GM19043 (cell line): ENCODE data around the gene TIMM22.
"Not testable (repeated sequence)": the region's sequence is repeated elsewhere in the genome, so short reads cannot be mapped to it uniquely, and the experiment has no call there.

ENCODE experiments used
- ATAC-seq: cut with Tn5 transposase; IDR thresholded peaks from one replicate; pipeline ENCODE4 v1.9.1; 2021; ENCODE audit warnings: low read depth; ENCODE audit not compliant: unreplicated experiment

Gene TIMM22

DNA sequence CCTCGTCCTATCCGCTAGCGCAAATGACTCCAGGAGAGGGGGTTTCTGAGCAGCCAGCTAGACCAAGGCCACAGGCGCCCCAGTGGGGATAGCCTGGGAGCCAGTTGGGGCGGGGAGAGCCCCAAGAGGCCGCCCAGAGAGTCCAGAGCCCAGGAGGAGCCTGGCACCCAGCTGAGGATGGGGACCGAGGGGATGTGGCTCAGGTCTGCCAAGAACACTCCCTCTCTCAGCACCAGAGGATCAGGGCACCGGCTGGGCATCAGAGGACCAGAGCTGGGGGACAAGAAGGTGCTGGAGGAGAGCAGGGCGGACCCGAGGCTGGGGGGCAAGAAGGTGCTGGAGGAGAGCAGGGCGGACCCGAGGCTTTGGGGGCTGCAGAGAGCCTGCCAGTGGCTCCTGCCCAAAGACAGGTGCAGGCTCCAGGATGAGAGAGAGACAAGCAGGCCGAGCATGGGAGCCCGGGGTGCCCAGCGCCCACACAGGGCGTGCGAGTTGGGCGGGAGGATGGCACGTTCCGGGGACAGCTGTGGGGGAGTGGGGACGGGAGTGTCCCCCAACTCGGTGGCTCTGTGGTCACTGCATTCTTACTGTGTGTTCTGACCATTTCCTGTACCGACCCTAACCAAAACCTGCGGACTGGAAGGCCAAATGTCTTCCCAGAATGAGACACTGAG lies 39.4 kb downstream of the TIMM22 start:
- no peak for ATAC-seq

DNA sequence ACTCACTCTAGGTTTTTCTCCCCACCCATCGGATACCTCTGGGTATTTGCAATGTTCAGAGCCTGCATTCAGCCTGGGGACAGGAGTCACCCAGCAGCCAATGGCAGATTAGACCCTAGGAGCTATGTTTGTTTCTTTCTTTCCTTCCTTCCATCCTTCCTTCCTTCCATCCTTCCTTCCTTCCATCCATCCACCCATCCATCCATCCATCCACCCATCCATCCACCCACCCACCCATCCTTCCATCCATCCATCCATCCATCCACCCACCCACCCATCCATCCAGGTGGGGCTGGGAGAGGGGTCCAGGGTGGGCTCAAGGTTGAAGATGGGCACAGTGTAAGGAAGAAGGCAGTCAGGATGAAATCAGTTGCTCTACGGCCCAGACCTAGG lies 39.9 kb downstream of the TIMM22 start:
- ATAC-seq: no peak

DNA sequence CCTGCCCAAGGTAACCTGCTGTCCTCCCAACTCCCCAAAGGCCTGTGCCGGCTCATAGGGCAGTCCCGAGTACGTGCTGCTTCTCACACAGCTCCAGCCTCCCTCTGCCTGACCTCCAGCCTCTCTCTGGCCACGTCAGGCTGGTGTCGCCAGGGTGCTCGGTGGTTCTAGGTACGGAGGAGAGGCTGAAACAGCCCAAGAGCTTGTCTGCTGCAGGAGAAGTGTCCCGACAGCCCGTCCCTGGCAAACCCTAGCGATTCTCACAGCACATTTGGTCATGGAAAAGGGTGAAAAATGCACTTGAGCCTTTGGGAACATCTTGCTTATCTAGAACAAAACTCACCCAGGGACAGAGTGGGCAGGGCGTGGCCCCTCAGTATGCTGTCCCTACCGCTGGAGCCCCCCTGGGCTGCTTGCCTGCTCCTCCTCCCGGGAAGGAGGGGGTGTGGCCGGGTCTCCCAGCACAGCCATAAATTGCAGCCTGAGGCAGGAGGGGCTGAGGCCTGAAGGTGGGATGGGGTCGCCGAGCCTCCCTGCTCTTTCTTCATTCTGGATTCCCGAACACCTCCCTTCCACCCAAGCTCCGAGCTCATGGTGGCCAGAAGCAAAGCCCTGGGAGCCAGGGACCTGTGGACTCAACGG lies 40.4 kb downstream of the TIMM22 start:
- ATAC-seq: no peak

DNA sequence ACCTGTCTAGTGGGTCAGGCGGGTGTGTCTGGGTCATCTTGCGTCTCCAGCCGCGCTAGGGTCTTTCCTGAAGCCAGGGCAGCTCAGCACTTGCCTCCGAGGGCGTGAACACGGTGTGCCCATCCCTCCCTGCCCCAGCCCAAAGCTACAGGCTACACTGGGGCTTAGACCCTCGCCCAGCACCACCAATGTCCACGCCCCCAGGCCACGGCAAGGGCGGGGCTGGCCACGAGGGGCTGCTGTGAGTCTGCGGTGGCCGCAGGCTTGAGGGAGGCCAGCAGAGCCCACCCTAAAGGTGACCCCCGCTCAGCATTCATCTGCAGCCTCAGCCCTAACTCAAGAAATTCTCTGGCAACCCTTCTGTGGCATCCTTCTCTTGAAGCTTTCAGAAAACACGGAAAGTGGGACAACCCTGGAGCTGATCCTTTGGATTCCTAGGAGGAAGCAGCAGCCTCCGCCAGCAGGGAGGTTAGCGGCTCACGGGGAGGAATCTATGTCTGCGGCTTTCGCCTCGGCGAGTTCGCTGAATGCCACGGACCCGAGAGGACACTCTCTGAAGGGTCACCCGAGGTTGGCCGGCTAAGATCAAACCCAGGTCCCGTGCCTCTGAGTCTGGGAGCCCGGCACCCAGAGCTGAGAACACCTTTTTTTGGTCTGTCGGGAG lies 41.7 kb downstream of the TIMM22 start:
- no peak for ATAC-seq

DNA sequence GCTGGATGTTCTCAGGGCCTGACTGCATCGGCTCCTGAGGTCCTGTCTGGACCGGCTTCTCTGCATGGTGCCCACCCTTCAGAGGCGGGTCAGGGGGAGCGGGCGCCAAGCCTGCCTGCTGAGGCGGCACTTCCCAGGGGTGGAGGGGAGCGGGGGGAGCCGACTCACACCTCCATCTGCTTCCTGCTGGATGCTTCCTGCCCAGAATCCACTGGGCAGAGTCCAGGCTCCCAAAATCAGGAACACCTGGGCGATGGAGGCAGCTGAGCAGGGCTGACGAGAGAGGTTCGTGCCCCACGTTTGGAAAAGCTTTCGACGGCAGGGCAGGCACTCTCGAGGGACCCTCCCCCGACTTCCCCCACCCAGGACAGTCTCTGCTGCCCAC lies 42.2 kb downstream of the TIMM22 start:
- ATAC-seq: no peak

DNA sequence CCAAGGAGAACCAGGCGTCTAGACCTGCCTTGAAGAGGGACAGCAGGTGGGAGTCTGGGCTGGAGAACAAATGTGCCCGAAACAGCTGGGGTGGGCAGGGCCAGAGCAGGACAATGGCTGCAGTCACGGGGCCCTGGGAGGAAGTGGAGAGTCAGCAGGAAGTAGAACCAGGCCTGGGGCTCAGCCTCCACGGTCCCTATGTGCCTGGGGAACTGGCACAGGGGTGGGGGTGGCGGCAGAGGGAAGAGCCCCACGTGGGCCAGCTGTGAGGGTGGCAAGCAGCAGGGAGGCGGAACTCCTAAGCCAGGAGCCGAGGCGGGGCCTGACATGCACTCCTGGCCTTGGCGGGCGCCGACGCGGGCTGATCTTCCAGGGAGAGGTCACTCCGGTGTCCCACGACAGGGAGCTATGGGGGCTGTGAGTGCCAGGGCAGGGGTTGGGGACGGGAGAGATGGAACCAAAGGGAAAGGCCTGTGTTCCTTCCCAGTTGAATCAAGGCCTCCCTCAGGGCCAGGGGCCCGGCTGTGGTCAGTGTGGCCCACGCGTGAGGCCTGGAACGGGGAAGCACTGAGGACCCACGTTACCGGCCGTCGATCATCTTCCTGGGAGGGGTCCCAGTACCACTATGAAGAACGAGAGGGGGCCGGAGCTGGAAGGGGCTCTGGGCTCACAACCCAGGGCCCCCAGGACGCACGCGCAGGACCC lies 42.7 kb downstream of the TIMM22 start:
- no peak for ATAC-seq

DNA sequence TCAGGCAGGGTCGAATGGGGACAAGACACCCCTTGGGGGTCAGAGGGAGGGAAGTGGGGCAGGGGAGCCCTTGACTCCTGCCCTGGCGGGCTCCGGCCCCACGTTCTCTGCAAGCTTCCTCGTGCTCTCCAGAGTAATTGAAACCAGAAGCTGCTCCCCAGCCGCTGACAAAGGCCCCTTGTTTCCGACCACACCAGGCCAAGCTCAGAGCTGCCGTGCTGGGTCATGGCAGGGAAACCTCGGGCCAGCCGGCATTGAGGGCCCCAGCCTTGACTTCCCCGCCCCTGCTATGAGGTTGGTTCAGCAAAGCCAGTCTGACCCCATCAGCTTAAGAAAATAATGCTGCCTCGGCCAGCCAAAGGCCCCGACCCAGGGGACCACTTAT lies 43.3 kb downstream of the TIMM22 start:
- ATAC-seq: no peak

DNA sequence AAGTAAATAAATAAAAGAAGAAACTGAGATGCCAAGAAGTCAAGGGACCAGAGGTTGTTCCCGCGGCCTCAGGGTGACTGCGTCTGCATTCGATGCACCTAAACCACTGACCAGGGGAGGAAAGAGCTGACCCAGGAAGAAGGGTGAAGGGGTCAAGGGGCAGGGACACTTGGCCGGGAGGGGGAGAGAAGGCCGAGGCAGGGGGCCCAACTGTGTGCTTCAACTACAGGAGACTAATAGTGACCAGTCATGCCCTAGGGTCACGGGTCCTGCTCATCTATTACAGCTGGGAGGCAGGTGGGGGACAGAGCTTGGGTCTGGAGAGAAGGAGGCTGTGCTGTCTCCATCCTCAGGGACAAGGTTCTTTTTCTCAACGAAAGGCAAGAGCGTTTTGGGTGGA lies 44.8 kb downstream of the TIMM22 start:
- no peak for ATAC-seq

DNA sequence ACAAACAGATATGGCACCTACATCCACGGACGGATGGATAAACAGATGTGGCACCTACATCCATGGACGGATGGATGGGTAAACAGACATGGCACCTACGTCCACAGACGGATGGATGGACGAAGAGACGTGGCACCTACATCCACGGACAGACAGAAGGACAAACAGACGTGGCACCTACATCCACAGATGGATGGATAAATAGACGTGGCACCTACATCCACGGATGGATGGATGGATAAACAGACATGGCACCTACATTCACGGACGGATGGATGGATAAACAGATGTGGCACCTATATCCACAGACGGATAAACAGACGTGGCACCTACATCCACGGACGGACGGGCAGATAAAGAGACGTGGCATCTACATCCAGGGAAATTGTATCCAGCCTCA lies 45.6 kb downstream of the TIMM22 start:
- no peak for ATAC-seq

DNA sequence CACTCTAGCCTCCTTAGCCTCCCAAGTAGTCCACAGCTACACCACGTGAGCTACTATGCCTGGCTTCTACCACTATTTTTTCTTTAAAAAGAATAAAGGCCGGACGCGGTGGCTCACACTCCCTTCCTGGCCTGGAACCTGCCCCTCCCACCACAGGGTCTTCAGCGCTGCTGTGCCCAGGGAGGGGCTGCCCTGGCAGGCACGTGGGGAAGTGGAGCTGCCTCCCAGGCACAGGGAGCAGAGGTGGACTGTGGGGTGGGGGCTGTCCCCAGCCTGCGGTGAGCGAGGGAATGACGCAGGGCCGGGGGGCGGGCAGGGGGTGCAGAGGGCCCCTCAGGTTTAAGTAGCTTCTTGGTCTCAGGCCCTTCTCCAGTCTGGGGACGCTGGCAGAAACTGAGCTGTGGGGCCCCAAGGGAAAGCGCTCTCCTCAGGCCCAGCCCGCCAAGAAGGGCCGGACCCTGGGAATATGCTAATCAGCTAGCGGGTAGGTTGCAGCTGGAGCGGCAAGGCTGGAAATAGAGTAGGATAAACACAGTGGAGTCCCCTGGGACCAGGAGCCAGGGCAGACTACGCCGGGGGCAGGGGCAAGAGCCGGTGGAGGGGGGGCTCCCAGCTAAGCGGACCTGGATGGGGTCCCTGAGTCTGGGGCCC lies 46.8 kb downstream of the TIMM22 start:
- ATAC-seq: no peak

DNA sequence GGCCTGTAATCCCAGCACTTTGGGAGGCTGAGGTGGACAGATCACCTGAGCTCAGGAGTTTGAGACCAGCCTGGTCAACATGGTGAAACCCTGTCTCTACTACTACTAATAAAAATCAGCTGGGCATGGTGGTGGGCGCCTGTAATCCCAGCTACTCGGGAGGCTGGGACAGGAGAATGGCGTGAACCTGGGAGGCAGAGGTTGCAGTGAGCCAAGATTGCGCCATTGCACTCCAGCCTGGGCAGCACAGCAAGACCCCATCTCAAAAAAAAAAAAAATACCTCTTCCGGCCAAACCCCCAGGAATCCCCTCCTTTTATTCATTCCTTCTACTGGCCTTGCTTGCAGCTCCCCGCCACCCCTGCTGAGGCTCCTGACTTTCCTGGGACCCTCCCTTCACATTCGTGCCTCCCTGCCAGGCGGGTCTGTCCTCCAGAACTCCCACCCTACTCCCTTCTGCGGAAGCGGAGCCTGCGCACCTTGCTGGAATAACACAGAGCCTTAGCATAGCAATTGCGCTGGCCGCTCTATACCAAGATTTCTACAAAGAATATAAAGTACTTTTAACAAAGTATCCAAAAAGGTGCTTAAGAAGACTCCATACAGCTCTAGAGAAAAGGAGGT lies 47.6 kb downstream of the TIMM22 start:
- ATAC-seq: not testable (repeated sequence)

DNA sequence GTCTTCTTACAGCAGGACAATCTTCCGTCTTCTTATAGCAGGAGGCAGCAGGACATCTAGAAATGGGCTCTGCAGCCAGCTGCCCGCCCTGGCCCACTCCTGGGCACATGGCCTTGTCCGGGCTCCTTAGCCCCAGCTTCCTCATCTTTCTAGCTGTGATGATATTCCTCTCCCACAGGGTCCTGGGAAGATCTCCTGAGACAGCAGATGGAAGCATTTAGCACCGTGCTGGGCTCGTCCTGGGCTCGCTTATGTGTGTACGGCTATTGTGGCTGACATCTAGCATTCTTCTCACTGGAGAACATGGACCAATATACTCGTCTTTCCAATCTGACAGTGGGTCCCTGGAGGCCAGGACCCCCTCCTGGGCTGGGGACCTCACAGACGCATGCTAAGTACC lies 48.5 kb downstream of the TIMM22 start:
- ATAC-seq: no peak

DNA sequence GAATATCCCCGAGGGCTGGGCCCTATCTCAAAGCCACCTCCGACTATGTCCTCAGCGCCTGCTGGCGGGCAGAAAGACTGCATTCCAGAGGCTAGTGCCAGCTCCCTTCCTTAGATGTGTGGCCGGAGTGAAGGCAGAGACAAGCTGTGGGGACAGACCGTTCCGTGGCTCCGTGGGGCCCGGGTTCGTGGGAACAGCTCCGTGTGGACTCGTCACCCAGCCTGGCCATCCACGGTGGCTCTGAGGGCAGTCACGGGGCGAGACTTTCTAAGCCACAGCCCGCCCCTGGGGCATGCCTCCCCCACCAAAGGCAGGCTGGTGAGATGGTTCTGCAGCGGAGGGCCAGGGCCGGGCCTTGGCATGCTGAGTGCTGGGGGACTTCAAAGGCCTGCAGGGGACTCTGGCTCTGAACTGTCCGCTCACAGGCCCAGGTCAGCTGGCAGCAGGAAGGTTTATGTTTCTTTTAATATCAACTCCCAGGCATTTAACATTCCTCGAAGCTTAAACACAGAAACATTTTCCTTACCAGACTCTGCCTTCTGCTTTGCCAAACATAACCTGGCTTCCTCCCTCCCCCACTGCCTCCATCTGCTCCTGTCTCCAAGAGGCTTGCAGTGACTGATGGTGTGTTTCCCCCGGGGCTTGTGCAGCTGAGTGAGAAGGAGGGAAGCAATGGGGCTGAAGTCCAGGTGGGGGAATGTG lies 50.4 kb downstream of the TIMM22 start:
- ATAC-seq: no peak

DNA sequence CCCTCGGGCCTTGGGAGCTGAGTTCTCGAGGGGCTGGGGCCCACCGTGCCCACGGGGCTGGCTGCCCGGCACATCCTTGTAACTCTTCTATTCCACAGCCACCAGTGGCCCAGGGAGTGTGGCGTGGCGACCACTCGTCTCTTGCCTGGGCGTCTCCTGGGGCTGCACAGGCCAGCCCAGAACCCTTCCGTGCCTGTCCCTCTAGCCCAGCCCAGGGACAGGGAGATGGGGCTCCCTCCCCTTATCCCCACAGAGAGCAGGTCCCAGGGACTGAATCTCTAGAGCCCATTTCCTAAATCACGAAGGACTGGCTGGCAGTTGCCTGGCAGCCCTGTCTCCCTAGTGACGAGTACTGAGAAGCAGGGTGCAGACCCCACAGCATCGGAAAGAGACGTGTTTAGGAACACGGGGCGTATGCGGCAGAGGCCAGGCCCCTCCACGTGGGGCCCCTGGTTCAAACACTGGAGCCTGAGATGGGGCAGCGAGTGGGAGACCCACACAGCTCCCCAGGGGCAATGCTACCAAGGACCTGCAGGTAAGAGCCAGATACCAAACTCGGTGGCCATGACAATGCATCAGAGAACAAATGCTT lies 51.0 kb downstream of the TIMM22 start:
- ATAC-seq: no peak

DNA sequence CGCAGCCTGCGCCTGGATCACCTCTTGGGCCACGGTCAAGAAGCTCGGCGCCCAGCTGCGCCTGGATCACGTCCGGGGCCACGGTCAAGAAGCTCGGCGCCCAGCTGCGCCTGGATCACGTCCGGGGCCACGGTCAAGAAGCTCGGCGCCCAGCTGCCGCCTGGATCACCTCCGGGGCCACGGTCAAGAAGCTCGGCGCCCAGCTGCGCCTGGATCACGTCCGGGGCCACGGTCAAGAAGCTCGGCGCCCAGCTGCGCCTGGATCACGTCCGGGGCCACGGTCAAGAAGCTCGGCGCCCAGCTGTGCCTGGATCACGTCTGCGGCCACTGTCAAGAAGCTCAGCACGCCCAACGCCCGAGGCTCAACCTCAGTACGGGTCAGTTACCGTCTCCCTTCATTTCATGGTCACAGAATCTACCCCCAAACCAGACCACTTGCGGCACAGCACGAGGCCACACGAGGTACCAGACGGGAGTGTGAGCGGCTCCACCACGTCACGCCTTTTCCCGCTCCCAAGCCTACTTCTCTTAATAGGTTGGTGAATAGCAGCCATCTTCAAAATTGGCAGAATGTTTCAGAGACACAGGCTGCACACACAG lies 51.7 kb downstream of the TIMM22 start:
- ATAC-seq: not testable (repeated sequence)

DNA sequence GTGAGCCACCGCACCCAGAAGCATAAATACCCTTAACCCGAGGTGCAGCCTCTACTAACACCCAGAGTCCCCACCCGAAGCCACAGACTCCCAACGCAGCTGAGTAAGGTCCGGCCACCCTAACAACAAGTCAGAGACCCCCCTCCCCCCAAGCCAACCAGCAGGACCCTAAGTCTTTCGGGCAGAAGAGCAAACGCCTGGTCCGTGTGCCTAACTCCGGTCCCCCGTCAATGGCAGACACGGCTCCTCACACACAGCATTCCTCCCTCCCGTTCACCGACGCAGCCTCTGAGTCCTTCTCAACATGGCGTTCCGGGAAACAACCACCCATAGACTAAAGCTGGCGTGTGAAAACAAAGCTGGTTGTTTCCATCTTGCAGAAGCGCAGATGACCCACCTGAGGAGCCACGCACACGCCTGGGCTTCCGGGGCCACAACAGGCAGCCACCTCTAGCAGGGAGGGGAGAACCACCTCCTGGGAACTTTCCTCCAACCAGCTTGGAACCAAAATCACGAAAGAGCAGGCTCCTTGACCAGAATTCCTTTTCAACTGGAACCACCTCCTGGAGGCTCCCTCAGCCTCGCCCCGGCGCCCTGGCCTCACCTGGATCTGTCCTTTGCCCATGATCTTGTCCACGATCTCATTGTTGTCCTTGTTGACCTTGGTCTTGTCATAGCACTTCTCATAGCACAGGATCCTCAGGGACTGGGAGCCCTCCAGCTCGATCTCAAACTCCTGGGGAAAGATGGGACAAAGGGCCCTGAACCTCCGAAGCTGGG lies 52.7 kb downstream of the TIMM22 start:
- ATAC-seq: no peak

DNA sequence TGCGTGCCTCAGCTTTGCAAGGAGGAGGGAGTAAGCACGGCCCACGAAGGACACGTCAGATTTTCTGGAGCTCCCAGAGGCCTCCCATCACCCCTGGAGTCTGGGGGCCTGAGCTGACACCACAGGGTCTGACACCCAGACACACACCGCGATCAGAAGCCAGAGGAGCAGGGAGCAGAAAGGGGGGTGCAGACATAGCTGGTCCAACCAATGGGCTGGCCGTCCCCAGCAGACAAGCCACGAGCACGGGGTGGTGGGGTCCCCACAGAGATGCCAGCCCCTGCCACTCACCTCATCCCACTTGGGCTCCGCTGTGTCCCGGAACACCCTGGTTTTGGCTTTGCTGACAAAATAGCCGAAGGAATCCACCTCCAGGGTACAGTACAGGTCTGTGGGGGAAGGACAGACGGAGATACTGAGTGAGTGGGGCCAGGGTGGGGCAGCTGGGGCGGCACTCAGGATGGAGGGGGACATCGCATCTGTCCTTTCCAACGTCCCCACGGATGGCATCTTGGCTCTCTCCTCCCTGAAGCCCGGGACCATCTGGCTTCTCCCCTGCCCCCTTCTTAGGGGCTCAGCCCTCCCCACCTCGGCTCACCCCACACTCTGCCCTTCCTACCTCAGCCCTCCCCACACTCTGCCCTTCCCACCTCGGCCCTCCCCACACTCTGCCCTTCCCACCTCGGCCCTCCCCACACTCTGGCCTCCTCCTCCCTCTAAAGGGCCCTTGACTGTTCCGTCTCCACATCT lies 53.5 kb downstream of the TIMM22 start:
- no peak for ATAC-seq
